ENCODE results near the gene SYNPO2. TPM values are rescaled to one million over a fixed set of nuclear protein-coding genes. Genes with fewer than 3 reads are reported as not detected.
A peak's percentile ranks its signal among the peaks of the same experiment; 100 is the strongest.

Gene SYNPO2
- polyA plus RNA-seq, 1 donor from 2014 or later = not detected

DNA sequence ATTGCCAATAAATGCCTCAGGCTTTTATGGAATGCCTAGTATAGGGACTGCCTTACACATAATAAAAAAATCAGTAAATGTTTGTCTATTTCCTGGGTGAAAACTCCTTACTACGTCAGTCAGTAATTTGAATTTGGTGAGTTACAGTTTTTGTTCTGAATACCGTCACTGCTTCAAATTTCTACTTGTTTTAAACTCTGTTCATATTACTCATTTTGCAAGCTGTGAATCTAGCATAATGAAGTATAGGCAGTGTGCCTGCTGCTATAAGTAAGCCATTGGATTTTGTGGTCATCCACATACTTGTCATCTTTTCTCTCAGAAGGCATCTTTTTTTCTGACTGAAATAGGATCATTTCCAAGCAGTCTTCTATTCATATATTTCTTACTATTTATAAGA lies 43.1 kb downstream of the SYNPO2 start:
- H3K9me3 Mint-ChIP-seq = no peaks in the 10 kb centered on the region
- H3K36me3 Mint-ChIP-seq = peaks cover 2% of the 10 kb centered on the region
- H3K4me3 Mint-ChIP-seq = no peak overlapping the region
- no peaks in the 10 kb centered on the region for H3K4me1 Mint-ChIP-seq
- H3K27me3 Mint-ChIP-seq = peaks cover 5% of the 10 kb centered on the region
- no peak overlapping the region for H3K27ac Mint-ChIP-seq

DNA sequence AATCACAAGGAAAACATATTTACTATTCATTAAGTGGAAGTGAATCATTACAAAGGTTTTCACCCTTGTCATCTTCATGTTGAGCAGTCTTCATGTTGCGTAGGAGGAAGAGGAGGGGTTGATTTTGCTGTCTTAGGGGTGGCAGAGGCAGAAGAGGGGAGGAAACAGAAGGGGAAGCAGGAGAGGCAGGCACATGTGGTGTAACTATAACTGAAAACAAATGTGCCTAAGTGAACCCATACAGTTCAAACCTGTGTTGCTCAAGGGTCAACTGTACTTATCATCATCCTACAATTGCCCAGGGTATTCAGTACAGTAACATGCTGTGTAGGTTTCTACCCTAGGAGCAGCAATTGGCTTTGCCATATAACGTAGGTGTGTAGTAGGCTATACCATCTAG lies 47.2 kb downstream of the SYNPO2 start:
- Mint-ChIP-seq H3K27ac (no peak overlapping the region), H3K27me3 (peaks cover 4% of the 10 kb centered on the region), H3K36me3 (peaks cover 3% of the 10 kb centered on the region), H3K9me3 (no peaks in the 10 kb centered on the region), H3K4me1 (no peaks in the 10 kb centered on the region), H3K4me3 (no peak overlapping the region)

DNA sequence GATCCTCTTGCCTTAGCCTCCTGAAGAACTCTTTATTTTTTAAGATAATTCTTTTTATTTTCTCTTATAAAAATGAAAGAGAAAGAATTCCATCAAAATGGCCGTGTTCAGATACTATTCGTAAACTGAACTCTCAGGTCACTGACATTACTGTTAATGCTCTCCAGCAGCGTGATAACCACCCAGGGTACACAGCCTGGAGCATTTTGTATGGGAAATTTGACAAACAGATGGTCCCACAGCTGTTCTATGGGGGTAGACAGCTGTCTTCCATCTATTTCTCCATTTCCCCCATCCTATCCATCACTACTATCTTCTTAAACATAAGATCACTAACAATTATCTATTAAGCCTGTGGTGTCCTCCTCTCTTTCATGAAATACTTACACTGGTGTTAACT lies 47.8 kb downstream of the SYNPO2 start:
- Mint-ChIP-seq H3K36me3 (peaks cover 4% of the 10 kb centered on the region), H3K4me1 (no peaks in the 10 kb centered on the region), H3K4me3 (no peak overlapping the region), H3K27ac (no peak overlapping the region), H3K9me3 (no peaks in the 10 kb centered on the region), H3K27me3 (peaks cover 5% of the 10 kb centered on the region)

DNA sequence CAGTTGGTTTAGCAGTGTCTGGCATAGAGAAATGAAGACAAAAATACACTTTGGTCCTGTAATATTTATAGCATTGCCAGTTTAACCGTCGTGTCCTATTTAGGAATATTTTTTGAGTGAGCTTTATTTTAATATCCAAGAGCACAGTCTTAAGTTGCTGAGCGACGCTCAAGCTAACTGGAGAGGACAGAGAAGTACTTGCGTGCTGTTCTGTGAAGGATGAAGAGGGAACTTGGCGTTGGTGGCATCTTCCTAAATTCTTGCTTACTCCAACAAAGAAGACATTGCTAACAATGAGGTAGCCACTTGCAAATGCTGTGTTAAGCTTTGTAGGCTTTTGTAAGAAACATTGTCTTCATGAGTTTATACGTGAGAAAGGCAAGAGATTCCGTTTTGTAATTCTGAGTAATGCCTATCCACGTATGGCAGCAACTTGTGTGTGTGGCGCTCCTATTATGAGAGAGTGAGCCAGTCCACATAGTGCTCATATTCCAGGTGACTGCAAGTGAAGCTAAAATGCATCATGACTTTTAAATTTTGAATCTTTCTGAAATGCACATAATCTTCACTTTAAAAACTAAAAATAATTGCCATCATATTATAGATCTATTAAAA lies 50.6 kb downstream of the SYNPO2 start:
- Mint-ChIP-seq H3K4me3 (no peak overlapping the region), H3K4me1 (no peaks in the 10 kb centered on the region), H3K9me3 (no peaks in the 10 kb centered on the region), H3K27ac (peak overlapping the region in 1 of 3 donors; percentile 22), H3K27me3 (peaks cover 7% of the 10 kb centered on the region), H3K36me3 (peaks cover 4% of the 10 kb centered on the region)

DNA sequence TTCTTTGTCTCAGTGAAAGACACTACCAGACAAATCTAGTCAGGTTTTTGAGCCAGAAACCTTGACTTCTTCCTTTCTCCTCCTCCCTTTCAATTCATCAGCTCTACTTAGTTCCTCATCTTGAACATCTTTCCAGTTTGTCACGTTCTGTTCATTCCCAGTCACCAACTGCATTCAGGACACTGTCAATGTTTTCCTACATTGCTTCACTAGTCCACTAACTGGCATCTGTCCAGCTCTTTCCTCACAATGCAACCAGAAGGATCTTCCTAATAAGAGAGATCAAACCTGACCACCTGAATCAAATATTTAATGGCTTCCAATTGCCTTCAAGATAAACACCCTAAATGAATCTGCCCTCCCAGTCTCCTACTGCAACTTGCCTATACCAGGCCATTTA lies 52.5 kb downstream of the SYNPO2 start:
- H3K4me1 Mint-ChIP-seq = no peaks in the 10 kb centered on the region
- H3K27ac Mint-ChIP-seq = no peak overlapping the region
- H3K36me3 Mint-ChIP-seq = peaks cover 2% of the 10 kb centered on the region
- H3K27me3 Mint-ChIP-seq = peaks cover 9% of the 10 kb centered on the region
- no peaks in the 10 kb centered on the region for H3K9me3 Mint-ChIP-seq
- no peak overlapping the region for H3K4me3 Mint-ChIP-seq

DNA sequence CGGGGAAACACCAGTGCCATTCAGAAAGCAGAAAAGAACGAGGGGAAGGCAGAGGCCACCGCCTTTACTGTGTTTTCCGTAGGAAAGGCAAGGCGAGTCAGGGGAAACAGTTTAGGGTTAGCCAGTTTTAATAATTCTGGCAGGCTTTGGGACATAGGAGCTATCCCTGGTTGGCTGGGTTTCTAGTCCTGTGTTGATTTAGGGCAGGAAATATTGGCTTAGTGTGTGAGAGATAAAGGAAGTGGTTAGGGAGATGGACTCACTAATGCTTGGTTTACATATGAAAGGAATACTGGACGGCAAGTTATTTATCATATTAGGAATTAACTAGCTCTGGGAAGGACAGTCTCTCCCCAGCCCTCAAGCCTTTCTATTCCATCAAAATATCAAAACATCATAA lies 53.1 kb downstream of the SYNPO2 start:
- H3K4me3 Mint-ChIP-seq = no peak overlapping the region
- no peaks in the 10 kb centered on the region for H3K4me1 Mint-ChIP-seq
- no peak overlapping the region for H3K27ac Mint-ChIP-seq
- H3K9me3 Mint-ChIP-seq = no peaks in the 10 kb centered on the region
- peaks cover 9% of the 10 kb centered on the region for H3K27me3 Mint-ChIP-seq
- H3K36me3 Mint-ChIP-seq = peaks cover 2% of the 10 kb centered on the region

DNA sequence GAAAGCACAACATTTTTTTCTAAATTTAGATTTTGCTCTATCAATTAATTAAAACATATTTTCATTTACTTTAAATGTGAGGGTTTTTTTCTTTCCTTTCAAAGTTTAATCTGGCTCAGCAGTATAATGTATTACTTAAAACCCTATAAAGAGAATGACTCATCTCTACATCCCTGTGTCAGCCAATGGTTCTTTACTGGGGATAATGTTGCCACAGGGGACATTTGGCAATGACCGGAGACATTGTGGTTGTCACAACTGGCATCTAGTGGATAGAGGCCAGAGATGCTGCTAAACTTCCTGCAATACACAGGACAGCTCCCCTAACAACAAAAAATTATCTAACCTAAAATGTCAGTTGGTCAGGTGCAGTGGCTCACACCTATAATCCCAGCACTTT lies 53.8 kb downstream of the SYNPO2 start:
- H3K27ac Mint-ChIP-seq = no peak overlapping the region
- H3K36me3 Mint-ChIP-seq = peaks cover 2% of the 10 kb centered on the region
- no peaks in the 10 kb centered on the region for H3K4me1 Mint-ChIP-seq
- H3K27me3 Mint-ChIP-seq = peaks cover 8% of the 10 kb centered on the region
- H3K4me3 Mint-ChIP-seq = no peak overlapping the region
- H3K9me3 Mint-ChIP-seq = no peaks in the 10 kb centered on the region

DNA sequence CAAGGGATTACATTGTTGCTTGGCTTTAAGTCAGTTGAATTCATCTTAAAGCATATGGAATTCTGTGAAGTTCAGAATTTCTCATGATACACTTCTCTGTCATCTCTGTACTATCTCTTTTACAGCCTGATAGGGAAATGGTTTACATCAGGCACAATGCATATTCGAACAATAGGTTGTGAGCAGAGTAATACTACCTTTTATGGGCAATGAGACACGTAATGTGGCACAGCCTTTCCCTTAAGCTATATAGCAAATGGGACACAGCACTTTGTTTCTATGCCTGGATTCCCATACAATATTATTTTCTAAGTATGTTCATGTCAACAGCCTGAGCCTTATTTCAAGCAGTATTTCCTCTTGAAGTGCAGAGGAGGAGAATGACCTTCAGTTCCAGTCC lies 58.4 kb downstream of the SYNPO2 start:
- H3K9me3 Mint-ChIP-seq = no peaks in the 10 kb centered on the region
- H3K27ac Mint-ChIP-seq = no peak overlapping the region
- no peaks in the 10 kb centered on the region for H3K4me1 Mint-ChIP-seq
- peaks cover 2% of the 10 kb centered on the region for H3K27me3 Mint-ChIP-seq
- no peak overlapping the region for H3K4me3 Mint-ChIP-seq
- peaks cover 2% of the 10 kb centered on the region for H3K36me3 Mint-ChIP-seq

DNA sequence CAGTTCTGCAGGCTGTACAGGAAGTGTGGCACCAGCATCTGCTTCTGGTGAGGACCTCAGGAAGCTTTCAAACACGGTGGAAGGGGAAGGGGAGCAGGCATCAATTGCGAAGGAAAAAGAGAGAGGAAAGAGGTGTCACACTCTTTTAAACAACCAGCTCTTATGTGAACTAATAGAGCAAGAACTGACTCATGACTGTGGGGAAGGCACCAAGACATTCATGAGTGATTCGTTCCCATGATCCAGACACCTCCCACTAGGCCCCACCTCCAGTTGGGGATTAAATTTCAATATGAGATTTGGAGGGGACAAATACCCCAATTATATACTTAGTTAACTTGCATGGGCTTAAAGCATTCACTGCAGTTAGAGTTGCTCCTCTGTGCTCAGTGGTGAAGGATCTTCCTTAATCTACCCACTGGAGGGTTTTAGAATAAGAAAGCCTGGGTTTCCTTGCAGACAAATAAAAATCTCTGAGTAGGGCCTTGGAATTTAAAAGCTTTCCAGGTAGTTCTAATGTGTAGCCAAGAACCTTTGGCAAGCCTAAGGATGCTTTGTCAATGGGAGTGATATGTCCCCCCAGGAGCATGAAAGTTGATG lies 60.0 kb downstream of the SYNPO2 start:
- Mint-ChIP-seq H3K27ac (no peak overlapping the region), H3K9me3 (no peaks in the 10 kb centered on the region), H3K4me3 (no peak overlapping the region)

DNA sequence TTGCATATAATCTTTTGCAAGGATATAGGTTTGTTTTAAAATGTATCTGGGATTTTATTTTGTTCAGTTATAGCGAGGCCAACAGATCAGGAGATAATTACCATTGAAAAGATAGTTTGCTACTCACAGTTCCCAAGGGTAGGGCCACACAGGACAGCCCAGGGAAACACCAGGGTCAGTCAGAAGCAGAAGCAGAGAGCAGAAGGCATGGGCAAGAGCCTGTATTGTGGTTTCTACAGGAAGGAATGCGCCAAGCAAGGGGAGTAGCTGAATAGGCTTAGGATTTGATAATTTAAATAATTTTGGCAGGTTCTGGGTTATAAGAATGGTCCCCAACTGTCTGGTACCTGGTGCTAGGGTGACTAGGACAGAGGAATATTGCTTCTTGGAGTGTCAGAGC lies 61.6 kb downstream of the SYNPO2 start:
- Mint-ChIP-seq H3K4me1 (no peaks in the 10 kb centered on the region), H3K4me3 (no peak overlapping the region), H3K9me3 (no peaks in the 10 kb centered on the region), H3K27me3 (peaks cover 4% of the 10 kb centered on the region), H3K36me3 (peaks cover 2% of the 10 kb centered on the region), H3K27ac (no peak overlapping the region)

More for the DNA sequence above, 60.0 kb downstream of the SYNPO2 start:
- no peaks in the 10 kb centered on the region for H3K4me1 Mint-ChIP-seq
- H3K36me3 Mint-ChIP-seq = peaks cover 2% of the 10 kb centered on the region
- H3K27me3 Mint-ChIP-seq = peaks cover 4% of the 10 kb centered on the region

DNA sequence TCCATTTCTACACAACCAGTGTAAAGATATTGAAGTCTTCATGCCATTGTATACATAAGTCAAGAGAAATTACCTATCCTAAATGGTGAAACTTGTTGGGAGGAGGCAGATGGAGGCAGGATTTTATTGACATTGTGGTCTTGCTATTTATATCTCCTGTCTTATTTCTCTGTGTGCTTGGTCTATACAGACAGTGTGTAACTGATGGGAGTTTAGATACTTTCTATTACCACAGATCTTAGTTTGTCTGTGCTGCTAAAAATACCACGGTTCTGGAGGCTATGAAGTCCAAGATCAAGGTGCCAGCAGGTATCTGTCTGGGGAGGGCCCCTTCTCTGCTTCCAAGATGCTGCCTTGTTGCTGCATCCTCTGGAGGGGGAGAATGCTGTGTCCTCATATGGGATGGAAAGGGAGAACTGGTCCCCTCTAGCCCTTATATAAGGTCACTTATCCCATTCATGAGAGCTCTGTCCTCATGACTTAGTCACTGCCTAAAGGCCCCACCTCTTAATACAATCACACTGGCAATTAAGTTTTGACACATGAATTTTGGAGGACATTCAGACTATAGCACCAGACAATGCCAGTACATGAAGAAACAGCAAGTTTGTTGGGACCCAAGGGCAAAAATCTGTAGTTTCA lies 62.4 kb downstream of the SYNPO2 start:
- no peaks in the 10 kb centered on the region for H3K4me1 Mint-ChIP-seq
- H3K4me3 Mint-ChIP-seq = no peak overlapping the region
- no peaks in the 10 kb centered on the region for H3K9me3 Mint-ChIP-seq
- peaks cover 2% of the 10 kb centered on the region for H3K36me3 Mint-ChIP-seq
- peaks cover 2% of the 10 kb centered on the region for H3K27me3 Mint-ChIP-seq
- no peak overlapping the region for H3K27ac Mint-ChIP-seq

DNA sequence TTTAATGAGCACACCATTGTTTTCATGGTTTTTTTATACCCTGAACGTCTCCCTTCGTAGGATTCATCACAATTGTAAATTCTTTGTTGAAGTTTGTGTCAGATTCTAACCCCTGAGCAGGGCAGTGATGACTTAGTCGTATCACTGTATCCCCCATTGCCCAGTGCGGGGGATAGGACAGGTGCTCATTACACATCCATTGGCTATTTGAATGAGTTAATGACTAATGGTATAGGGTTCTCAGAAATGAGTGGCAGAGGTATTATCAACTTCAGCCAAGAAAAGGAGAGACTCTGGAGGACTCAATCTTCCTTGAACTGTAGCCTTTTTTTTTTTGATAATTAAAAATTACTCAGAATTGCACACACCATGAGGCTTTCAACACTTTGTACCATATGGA lies 64.6 kb downstream of the SYNPO2 start:
- Mint-ChIP-seq H3K4me3 (no peak overlapping the region), H3K4me1 (no peaks in the 10 kb centered on the region), H3K27me3 (peaks cover 2% of the 10 kb centered on the region), H3K36me3 (no peaks in the 10 kb centered on the region), H3K9me3 (no peaks in the 10 kb centered on the region), H3K27ac (no peak overlapping the region)

DNA sequence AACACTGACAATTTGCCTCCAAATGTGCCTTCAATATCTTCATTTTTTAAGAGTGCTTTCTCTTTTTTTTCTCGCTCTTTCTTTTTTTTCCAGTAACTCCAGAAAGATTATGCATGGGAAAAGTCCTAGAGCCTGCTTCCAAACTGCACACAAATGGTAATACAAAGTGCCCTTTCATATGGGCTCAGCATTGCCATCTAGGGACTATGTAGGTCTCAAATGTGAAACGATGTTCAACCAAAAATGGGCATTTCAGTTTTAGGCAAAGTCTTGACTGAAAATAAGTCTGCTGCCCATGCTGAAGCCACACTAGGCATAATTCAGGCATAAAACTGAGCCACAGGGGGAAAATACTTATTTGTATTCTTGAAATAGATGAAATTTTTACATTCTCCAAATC lies 65.6 kb downstream of the SYNPO2 start:
- Mint-ChIP-seq H3K4me1 (no peaks in the 10 kb centered on the region), H3K4me3 (no peak overlapping the region), H3K9me3 (no peaks in the 10 kb centered on the region)

DNA sequence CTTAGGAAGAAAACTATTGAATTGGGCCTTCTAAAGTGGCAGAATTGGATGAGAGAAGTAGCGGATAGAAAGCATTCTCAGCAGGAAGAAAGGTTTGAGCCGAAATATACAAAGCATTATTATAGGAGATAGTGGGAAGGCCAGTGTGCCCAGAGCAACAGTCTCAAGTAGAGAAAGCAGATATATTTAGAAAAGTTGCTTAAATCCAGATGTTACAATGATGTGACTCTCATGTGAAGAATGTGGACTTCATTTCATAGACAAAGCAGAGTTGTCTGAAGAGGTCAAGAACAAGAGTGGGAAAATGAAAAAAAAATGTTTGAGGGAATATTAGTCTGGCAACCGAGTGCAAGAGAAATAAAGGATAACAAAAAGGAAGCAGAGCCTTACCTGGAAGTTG lies 66.9 kb downstream of the SYNPO2 start:
- Mint-ChIP-seq H3K27ac (no peak overlapping the region), H3K27me3 (peaks cover 2% of the 10 kb centered on the region), H3K4me3 (no peak overlapping the region), H3K4me1 (no peaks in the 10 kb centered on the region), H3K36me3 (peaks cover 2% of the 10 kb centered on the region), H3K9me3 (no peaks in the 10 kb centered on the region)

More for the DNA sequence above, 65.6 kb downstream of the SYNPO2 start:
- H3K27me3 Mint-ChIP-seq = peaks cover 2% of the 10 kb centered on the region
- H3K27ac Mint-ChIP-seq = no peak overlapping the region
- H3K36me3 Mint-ChIP-seq = peaks cover 2% of the 10 kb centered on the region

DNA sequence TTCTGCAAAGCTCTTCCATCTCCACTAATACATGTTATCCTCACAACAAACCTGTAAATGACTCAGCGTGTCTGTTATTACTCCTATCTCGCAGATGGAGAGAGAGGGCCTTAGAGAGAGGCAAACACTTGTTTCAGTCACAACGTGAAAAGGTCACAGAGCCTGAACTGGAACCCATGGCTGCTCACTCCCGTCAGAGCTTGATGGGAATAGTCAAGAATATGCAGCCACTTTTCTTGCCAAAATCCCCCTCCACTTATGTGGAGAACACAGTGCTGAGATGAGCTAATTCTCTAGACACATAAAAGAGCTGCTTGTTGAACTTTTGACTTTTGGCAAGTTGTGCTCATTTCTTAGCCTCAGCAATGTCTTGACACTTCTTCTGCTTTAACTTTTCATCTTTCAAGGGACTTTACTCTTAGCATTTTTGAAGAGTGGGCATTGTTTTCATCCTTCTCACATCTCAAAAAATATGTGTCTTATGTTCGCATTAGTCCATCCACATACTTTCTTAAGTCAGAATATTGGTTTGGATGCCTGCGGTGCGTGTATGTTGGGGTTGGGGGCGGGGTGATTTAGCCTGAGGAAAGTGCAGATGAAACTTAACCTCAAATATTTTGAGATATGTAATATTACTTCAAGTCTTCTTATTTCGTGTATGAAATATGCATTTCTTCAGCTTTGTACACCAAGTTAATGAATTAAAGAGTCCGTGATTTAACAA lies 69.2 kb downstream of the SYNPO2 start:
- Mint-ChIP-seq H3K4me3 (no peak overlapping the region), H3K4me1 (peaks cover 0 to 2% (median 0%) of the 10 kb centered on the region in 3 donors), H3K9me3 (no peaks in the 10 kb centered on the region), H3K36me3 (peaks cover 2% of the 10 kb centered on the region), H3K27ac (no peak overlapping the region), H3K27me3 (peaks cover 2% of the 10 kb centered on the region)
